Measurements from ENCODE around the gene PLEKHG3.

- TF ChIP-seq HCFC1 (IDR thresholded peaks at IDR 0.05; ENCODE audit: low read length) (no peak), ZNF274 (IDR thresholded peaks at IDR 0.05; ENCODE audit: insufficient read depth, insufficient read length) (no peak), CTCF (IDR thresholded peaks at IDR 0.05 in 2 of 3, conservative IDR thresholded peaks at IDR 0.05 in 1 of 3; ENCODE audit: control insufficient read depth in 2 of 3, extremely low read depth in 1 of 3, insufficient read depth in 1 of 3, low read depth in 3 of 3, low read length in 3 of 3) (no peak), POLR2A (IDR thresholded peaks at IDR 0.05; ENCODE audit: low read depth, low read length) (no peak), TAF1 (IDR thresholded peaks at IDR 0.05; ENCODE audit: borderline replicate concordance, low read depth, low read length) (no peak)
- TF ChIP-seq, protein P1, sequence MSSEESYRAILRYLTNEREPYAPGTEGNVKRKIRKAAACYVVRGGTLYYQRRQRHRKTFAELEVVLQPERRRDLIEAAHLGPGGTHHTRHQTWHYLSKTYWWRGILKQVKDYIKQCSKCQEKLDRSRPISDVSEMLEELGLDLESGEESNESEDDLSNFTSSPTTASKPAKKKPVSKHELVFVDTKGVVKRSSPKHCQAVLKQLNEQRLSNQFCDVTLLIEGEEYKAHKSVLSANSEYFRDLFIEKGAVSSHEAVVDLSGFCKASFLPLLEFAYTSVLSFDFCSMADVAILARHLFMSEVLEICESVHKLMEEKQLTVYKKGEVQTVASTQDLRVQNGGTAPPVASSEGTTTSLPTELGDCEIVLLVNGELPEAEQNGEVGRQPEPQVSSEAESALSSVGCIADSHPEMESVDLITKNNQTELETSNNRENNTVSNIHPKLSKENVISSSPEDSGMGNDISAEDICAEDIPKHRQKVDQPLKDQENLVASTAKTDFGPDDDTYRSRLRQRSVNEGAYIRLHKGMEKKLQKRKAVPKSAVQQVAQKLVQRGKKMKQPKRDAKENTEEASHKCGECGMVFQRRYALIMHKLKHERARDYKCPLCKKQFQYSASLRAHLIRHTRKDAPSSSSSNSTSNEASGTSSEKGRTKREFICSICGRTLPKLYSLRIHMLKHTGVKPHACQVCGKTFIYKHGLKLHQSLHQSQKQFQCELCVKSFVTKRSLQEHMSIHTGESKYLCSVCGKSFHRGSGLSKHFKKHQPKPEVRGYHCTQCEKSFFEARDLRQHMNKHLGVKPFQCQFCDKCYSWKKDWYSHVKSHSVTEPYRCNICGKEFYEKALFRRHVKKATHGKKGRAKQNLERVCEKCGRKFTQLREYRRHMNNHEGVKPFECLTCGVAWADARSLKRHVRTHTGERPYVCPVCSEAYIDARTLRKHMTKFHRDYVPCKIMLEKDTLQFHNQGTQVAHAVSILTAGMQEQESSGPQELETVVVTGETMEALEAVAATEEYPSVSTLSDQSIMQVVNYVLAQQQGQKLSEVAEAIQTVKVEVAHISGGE (CRISPR knock-in tag; IDR thresholded peaks at IDR 0.05): no peak
Observed at GRCh38 chr14:64703395-64704142, 655 bp upstream of the PLEKHG3 start.
